Suprapubic skin (tissue), 4 donors: ENCODE results near the gene NACA2.

Experiments
- EP300 ChIP-seq: sonication (generic); formaldehyde crosslinking; IDR thresholded peaks from one replicate; pipeline ENCODE4 v1.6.1; 2017; ENCODE audit warnings: antibody characterized with exemption
- POLR2A ChIP-seq, 2 donors: fragments of 450-650 bp; IDR thresholded peaks; one replicate each; pipeline ENCODE4 v1.6.1; 2017; ENCODE audit warnings: antibody characterized with exemption in 2 of 2, mild to moderate bottlenecking in 2 of 2, moderate library complexity in 2 of 2
- POLR2AphosphoS5 ChIP-seq, 3 donors: sonication (generic); formaldehyde crosslinking; IDR thresholded peaks; one replicate each; pipeline ENCODE4 v1.6.1; 2017; ENCODE audit warnings: antibody characterized with exemption in 3 of 3
- TF ChIP-seq, protein P1 (sequence below), 2 donors: fragments of 200-600 bp in 1 of 2; fragments of 450-650 bp in 1 of 2; sonication (generic) in 1 of 2; IDR thresholded peaks; one replicate each; pipeline ENCODE4 v1.5.1; 2016 to 2019; ENCODE audit warnings: antibody characterized with exemption in 2 of 2, mild to moderate bottlenecking in 1 of 2, moderate library complexity in 1 of 2

DNA sequence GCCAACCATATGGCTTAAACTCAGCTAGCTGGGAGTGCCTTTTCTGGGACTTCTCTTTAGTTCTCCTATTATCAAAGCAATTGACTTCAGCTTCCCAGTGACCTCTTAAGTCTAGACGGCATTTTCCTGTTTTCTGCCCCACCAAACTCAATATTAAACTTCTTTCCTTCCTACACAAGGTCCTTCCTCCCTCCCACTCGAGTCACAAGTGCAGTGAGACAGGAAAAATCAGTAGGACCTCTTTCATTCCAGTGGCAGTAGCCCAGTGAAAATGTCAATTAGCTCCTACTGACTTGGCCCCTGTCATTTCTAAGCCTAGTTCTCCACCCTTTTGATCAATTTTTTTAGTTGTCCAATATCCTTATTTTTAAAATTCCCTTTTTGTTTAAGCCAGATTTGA, 9.6 kb upstream of the NACA2 start:
- TF ChIP-seq, protein P1, sequence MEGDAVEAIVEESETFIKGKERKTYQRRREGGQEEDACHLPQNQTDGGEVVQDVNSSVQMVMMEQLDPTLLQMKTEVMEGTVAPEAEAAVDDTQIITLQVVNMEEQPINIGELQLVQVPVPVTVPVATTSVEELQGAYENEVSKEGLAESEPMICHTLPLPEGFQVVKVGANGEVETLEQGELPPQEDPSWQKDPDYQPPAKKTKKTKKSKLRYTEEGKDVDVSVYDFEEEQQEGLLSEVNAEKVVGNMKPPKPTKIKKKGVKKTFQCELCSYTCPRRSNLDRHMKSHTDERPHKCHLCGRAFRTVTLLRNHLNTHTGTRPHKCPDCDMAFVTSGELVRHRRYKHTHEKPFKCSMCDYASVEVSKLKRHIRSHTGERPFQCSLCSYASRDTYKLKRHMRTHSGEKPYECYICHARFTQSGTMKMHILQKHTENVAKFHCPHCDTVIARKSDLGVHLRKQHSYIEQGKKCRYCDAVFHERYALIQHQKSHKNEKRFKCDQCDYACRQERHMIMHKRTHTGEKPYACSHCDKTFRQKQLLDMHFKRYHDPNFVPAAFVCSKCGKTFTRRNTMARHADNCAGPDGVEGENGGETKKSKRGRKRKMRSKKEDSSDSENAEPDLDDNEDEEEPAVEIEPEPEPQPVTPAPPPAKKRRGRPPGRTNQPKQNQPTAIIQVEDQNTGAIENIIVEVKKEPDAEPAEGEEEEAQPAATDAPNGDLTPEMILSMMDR (IDR thresholded peaks at IDR 0.05) = no peak
- TF ChIP-seq POLR2A (IDR thresholded peaks at IDR 0.05) = no peak
- TF ChIP-seq POLR2AphosphoS5 (IDR thresholded peaks at IDR 0.05) = no peak
- no peak for TF ChIP-seq EP300
